ENCODE data around the gene INTS12. TPM values are rescaled to one million over a fixed set of nuclear protein-coding genes. Genes with fewer than 3 reads are reported as not detected.

The INTS12 gene
- total and polyA plus RNA-seq, 2 of the 8 experiments (the other 6 are each of a cell fraction or from before 2014, with no cell fraction given): 12.3 to 14.1 TPM

- H3K56ac ChIP-seq (replicated peaks; ENCODE audit: insufficient read length, low read depth, low read length): no peak overlapping the region
- peaks cover 0 to 2% of the 10 kb centered on the region in 2 experiments for H4K20me1 ChIP-seq (replicated peaks in 1 of 2; ENCODE audit: control insufficient read depth in 1 of 2, insufficient read depth in 2 of 2, low read length in 2 of 2)
- no peaks in the 10 kb centered on the region for H3K27me3 ChIP-seq (replicated peaks in 1 of 4; ENCODE audit: control insufficient read depth in 3 of 4, extremely low read depth in 1 of 4, insufficient read depth in 3 of 4, low read length in 3 of 4)
- peaks cover 0 to 3% (median 0%) of the 10 kb centered on the region in 4 experiments; a peak in 1 of 7 replicates for H3K4me1 ChIP-seq (replicated peaks in 1 of 4; ENCODE audit: control insufficient read depth in 3 of 4, insufficient read depth in 4 of 4, low read length in 3 of 4)
- no peak overlapping the region for H3K4ac ChIP-seq (replicated peaks; ENCODE audit: insufficient read length, low read depth, low read length)
- H3K9me3 ChIP-seq (ENCODE audit: insufficient read depth in 2 of 2, low read depth in 1 of 2, low read length in 1 of 2): no peaks in the 10 kb centered on the region
- H2BK12ac ChIP-seq (ENCODE audit: low read depth, low read length): no peak overlapping the region
- DNase-seq (ENCODE audit: low read depth in 1 of 2, low spot score in 2 of 2): no peak
- FAIRE-seq: no peak
- no peaks in the 10 kb centered on the region for H3K79me1 ChIP-seq (ENCODE audit: low read depth, low read length)
- H3K18ac ChIP-seq (ENCODE audit: extremely low read depth, low read length): no peak overlapping the region
- no peak overlapping the region for H2BK15ac ChIP-seq (ENCODE audit: low read length)
- no peaks in the 10 kb centered on the region for H3K23me2 ChIP-seq (ENCODE audit: low read depth, low read length)
- H2BK5ac ChIP-seq (ENCODE audit: low read depth, low read length): no peak overlapping the region
- H3K36me3 ChIP-seq (ENCODE audit: control insufficient read depth in 2 of 4, insufficient read depth in 4 of 4, low read length in 3 of 4): peaks cover 0 to 5% (median 4%) of the 10 kb centered on the region in 4 experiments; a peak in 3 of 8 replicates
- no peak overlapping the region for H4K91ac ChIP-seq (replicated peaks; ENCODE audit: insufficient read length, low read length)
- H2AK5ac ChIP-seq (ENCODE audit: low read depth, low read length): no peak overlapping the region
- no peak overlapping the region for H3K9ac ChIP-seq (replicated peaks in 1 of 4; ENCODE audit: extremely low read depth in 1 of 4, low read depth in 3 of 4, low read length in 3 of 4)
- CTCF ChIA-PET (ENCODE audit: partially characterized antibody): interaction anchor here (1.2 kb wide), 1 partner anchor 51 kb away, joined by 3 read pairs; no protein-coding TSS in a partner anchor
- POLR2A ChIA-PET (ENCODE audit: partially characterized antibody): no interaction called here
- no peak overlapping the region for H2BK20ac ChIP-seq (ENCODE audit: low read length)
- no peak overlapping the region for H4K8ac ChIP-seq (ENCODE audit: extremely low read depth, insufficient read depth, low read length)
- H3K23ac ChIP-seq (ENCODE audit: insufficient read length): no peak overlapping the region
- H4K5ac ChIP-seq (ENCODE audit: insufficient read length, low read depth, low read length): no peak overlapping the region
- no peak overlapping the region for H3K27ac ChIP-seq (ENCODE audit: low read depth, low read length)
- no peak overlapping the region for H2BK120ac ChIP-seq (replicated peaks; ENCODE audit: low read depth, low read length)
- H3K79me2 ChIP-seq (ENCODE audit: control insufficient read depth in 1 of 2, insufficient read depth in 2 of 2, low read length in 2 of 2): no peaks in the 10 kb centered on the region
- no peak overlapping the region for H2AFZ ChIP-seq (ENCODE audit: low read length)
- H3K4me3 ChIP-seq (ENCODE audit: extremely low read depth in 1 of 4, insufficient read depth in 2 of 4, low read depth in 3 of 4, low read length in 4 of 4): no peak overlapping the region
- no peak for TF ChIP-seq CEBPB (IDR thresholded peaks at IDR 0.05; ENCODE audit: low read depth, low read length)
- TF ChIP-seq CHD2 (IDR thresholded peaks at IDR 0.05; ENCODE audit: low read length): no peak
- no peak overlapping the region for H3K4me2 ChIP-seq (ENCODE audit: insufficient read depth in 1 of 2, low read depth in 2 of 2, low read length in 2 of 2)
- no peak overlapping the region for H3K14ac ChIP-seq (ENCODE audit: insufficient read length)
- WGBS, 2 experiments (ENCODE audit: extremely low coverage in 1 of 2, insufficient coverage in 1 of 2, insufficient read length in 1 of 2, insufficient replicate concordance in 2 of 2, low coverage in 1 of 2, low lambda C conversion rate in 2 of 2, missing lambda C conversion rate in 1 of 2): 89% methylated on average over 4 of the region's 4 CpGs; no CpG with 5 or more reads in 1 of the 2 experiments
These were observed 25.5 kb downstream of the INTS12 start for GRCh38 chr4:105683038-105683437.
